A549 (cell line): ENCODE measurements around the gene NBEAL2. TPM values are rescaled to one million over a fixed set of nuclear protein-coding genes. Genes with fewer than 3 reads are reported as not detected.

Source experiments
- ATAC-seq, 2 experiments: fragments of 200-7000 bp in 1 of 2; fragments of >200 bp in 1 of 2; cut with Nextera tagmentation in 1 of 2; cut with Tn5 transposase in 1 of 2; 3 replicates each; pipeline versions ENCODE4 v1.8.0 to v1.9.1; 2018 to 2020; ENCODE audit warnings: mild to moderate bottlenecking in 1 of 2, moderate library complexity in 1 of 2
- CTCF ChIA-PET: fragments of 300-600 bp; sonication (Branson Sonifier 250); formaldehyde crosslinking; extraction: SDS; loops from one replicate; lab custom pipeline; 2021; ENCODE audit warnings: antibody characterized with exemption, inconsistent platforms; lab: Yijun Ruan, JAX
- POLR2A ChIA-PET: fragments of 350-600 bp; formaldehyde crosslinking; extraction: SDS; loops from one replicate; lab custom pipeline; 2021; ENCODE audit warnings: antibody characterized with exemption, inconsistent platforms; lab: Yijun Ruan, JAX
- DNase-seq, 2 experiments: peaks; one replicate each; pipeline versions ENCODE4 v3.0.0 to v3.0.0-alpha.2; 2011 to 2016; ENCODE audit warnings: low read depth in 1 of 2, low spot score in 1 of 2
- FAIRE-seq: peaks from 2 replicates; lab custom pipeline; 2011; peaks lifted over from hg19 to GRCh38; lab: Jason Lieb, UNC
- H3K27ac ChIP-seq, 2 experiments: fragments of >200 bp; sonication (Bioruptor Twin); formaldehyde crosslinking; 3 replicates each; pipeline ENCODE4 v1.5.1; 2016 to 2017
- H3K4me1 ChIP-seq: fragments of >200 bp; sonication (Bioruptor Twin); formaldehyde crosslinking; 3 replicates; pipeline ENCODE4 v1.6.1; 2016
- H3K4me2 ChIP-seq: fragments of >200 bp; sonication (Bioruptor Twin); formaldehyde crosslinking; 3 replicates; pipeline ENCODE4 v1.6.1; 2016
- H3K4me3 ChIP-seq: fragments of >200 bp; sonication (Bioruptor Twin); formaldehyde crosslinking; 3 replicates; pipeline ENCODE4 v1.5.1; 2016
- H3K9me3 ChIP-seq: fragments of >200 bp; sonication (Bioruptor Twin); formaldehyde crosslinking; 3 replicates; pipeline ENCODE4 v1.6.1; 2016
- FOSB ChIP-seq: fragments of 250-450 bp; sonication (Bioruptor Pico); IDR thresholded peaks from 2 replicates; pipeline ENCODE4 v1.5.0; 2020; ENCODE audit warnings: mild to moderate bottlenecking, moderate library complexity
- GATA3 ChIP-seq: IDR thresholded peaks from 2 replicates; pipeline ENCODE4 v1.6.1; 2012; ENCODE audit warnings: borderline replicate concordance
- HOXA7 ChIP-seq: fragments of 250-450 bp; sonication (Bioruptor Pico); IDR thresholded peaks from 2 replicates; pipeline ENCODE4 v1.5.0; 2020; ENCODE audit warnings: mild to moderate bottlenecking, moderate library complexity
- HOXB13 ChIP-seq: fragments of 250-450 bp; sonication (Bioruptor Pico); IDR thresholded peaks from 2 replicates; pipeline ENCODE4 v1.5.0; 2020; ENCODE audit warnings: low read depth, mild to moderate bottlenecking, moderate library complexity
- HOXB5 ChIP-seq: fragments of 250-450 bp; sonication (Bioruptor Pico); IDR thresholded peaks from 2 replicates; pipeline ENCODE4 v1.5.0; 2020; ENCODE audit warnings: mild to moderate bottlenecking, moderate library complexity
- JUNB ChIP-seq: fragments of >200 bp; sonication (Bioruptor Twin); formaldehyde crosslinking; IDR thresholded peaks from 2 replicates; pipeline ENCODE4 v1.6.1; 2016
- KDM5A ChIP-seq: fragments of 200-600 bp; sonication (generic); IDR thresholded peaks from 2 replicates; pipeline ENCODE4 v1.6.1; 2016; ENCODE audit warnings: antibody characterized with exemption, mild to moderate bottlenecking
- MAFK ChIP-seq: fragments of 450-650 bp; IDR thresholded peaks from 2 replicates; pipeline ENCODE4 v1.6.1; 2014; ENCODE audit not compliant: partially characterized antibody
- POLR2AphosphoS2 ChIP-seq: conservative IDR thresholded peaks from 2 replicates; pipeline ENCODE4 v1.6.1; 2012; ENCODE audit warnings: low read length, improper control_type of control experiment, inconsistent platforms
- RAD21 ChIP-seq, 2 experiments: fragments of >200 bp in 1 of 2; sonication (Bioruptor Twin) in 1 of 2; formaldehyde crosslinking in 1 of 2; IDR thresholded peaks in 1 of 2; conservative IDR thresholded peaks in 1 of 2; 2 replicates in 1 of 2; 3 replicates in 1 of 2; pipeline ENCODE4 v1.6.1; 2012 to 2018; ENCODE audit warnings: inconsistent platforms in 1 of 2
- RARB ChIP-seq: fragments of 250-450 bp; sonication (Bioruptor Pico); IDR thresholded peaks from 2 replicates; pipeline ENCODE4 v1.8.0; 2021; ENCODE audit warnings: mild to moderate bottlenecking, moderate library complexity
- RCOR1 ChIP-seq: fragments of 150-350 bp; IDR thresholded peaks from 2 replicates; pipeline ENCODE4 v1.6.1; 2014; ENCODE audit warnings: antibody characterized with exemption, low read length, low read depth
- RFX5 ChIP-seq: fragments of 450-650 bp; IDR thresholded peaks from 2 replicates; pipeline ENCODE4 v1.7.1; 2014; ENCODE audit warnings: antibody characterized with exemption, mild to moderate bottlenecking, moderate library complexity
- RNF2 ChIP-seq: fragments of 200-600 bp; sonication (generic); IDR thresholded peaks from 2 replicates; pipeline ENCODE4 v1.6.1; 2016; ENCODE audit warnings: low read depth, mild to moderate bottlenecking, antibody characterized with exemption, moderate library complexity, borderline replicate concordance
- ZC3H11A ChIP-seq: fragments of 450-650 bp; IDR thresholded peaks from 2 replicates; pipeline ENCODE4 v1.6.1; 2014; ENCODE audit warnings: antibody characterized with exemption, mild to moderate bottlenecking
- ZSCAN20 ChIP-seq: fragments of 250-450 bp; sonication (Bioruptor Pico); IDR thresholded peaks from 2 replicates; pipeline ENCODE4 v1.8.0; 2022; ENCODE audit warnings: mild to moderate bottlenecking, moderate library complexity
- WGBS: methylation state at CpG from one replicate; pipeline ENCODE4 v1.1.6; 2017; ENCODE audit errors: missing lambda C conversion rate; 5-methylcytosine and 5-hydroxymethylcytosine counted together
- polyA plus RNA-seq, 4 experiments: library from polyadenylated mRNA; depleted of rRNA in 3 of 4; stranded (reverse); fragments of >200 nt; fragmentation: RNase III in 1 of 4; extraction: RNeasy Plus Mini Kit Qiagen cat#74134 plus additional on column Dnase treatment in 1 of 4; gene quantifications; 2 replicates in 3 of 4; 3 replicates in 1 of 4; pipeline ENCODE4 v1.2.3, GENCODE V29; 2011 to 2017
- TF ChIP-seq, protein P1 (sequence below): fragments of >200 bp; sonication (Bioruptor Twin); formaldehyde crosslinking; IDR thresholded peaks from 3 replicates; pipeline ENCODE4 v1.5.1; 2016
- TF ChIP-seq, protein P2 (sequence below): IDR thresholded peaks from 2 replicates; pipeline ENCODE4 v1.6.1; 2012
- TF ChIP-seq, protein P3 (sequence below): IDR thresholded peaks from 2 replicates; pipeline ENCODE4 v1.6.1; 2012
- TF ChIP-seq, protein P4 (sequence below): fragments of 250-450 bp; sonication (Bioruptor Pico); IDR thresholded peaks from 2 replicates; pipeline ENCODE4 v1.5.0; 2021; ENCODE audit warnings: mild to moderate bottlenecking, moderate library complexity, borderline replicate concordance
- TF ChIP-seq, protein P5 (sequence below): fragments of 150-350 bp; IDR thresholded peaks from 2 replicates; pipeline ENCODE4 v1.6.1; 2014; ENCODE audit warnings: low read depth, mild to moderate bottlenecking, low read length
- TF ChIP-seq, protein P6 (sequence below): fragments of 450-650 bp; IDR thresholded peaks from 2 replicates; pipeline ENCODE4 v1.6.1; 2014; ENCODE audit warnings: antibody characterized with exemption
- TF ChIP-seq, protein P7 (sequence below): fragments of >200 bp; sonication (Bioruptor Twin); formaldehyde crosslinking; IDR thresholded peaks from 2 replicates; pipeline ENCODE4 v1.6.1; 2016

Gene NBEAL2
- polyA plus RNA-seq, 2 of the 4 experiments (the other 2 are of a cell fraction) = 9.6 to 47.3 TPM

DNA sequence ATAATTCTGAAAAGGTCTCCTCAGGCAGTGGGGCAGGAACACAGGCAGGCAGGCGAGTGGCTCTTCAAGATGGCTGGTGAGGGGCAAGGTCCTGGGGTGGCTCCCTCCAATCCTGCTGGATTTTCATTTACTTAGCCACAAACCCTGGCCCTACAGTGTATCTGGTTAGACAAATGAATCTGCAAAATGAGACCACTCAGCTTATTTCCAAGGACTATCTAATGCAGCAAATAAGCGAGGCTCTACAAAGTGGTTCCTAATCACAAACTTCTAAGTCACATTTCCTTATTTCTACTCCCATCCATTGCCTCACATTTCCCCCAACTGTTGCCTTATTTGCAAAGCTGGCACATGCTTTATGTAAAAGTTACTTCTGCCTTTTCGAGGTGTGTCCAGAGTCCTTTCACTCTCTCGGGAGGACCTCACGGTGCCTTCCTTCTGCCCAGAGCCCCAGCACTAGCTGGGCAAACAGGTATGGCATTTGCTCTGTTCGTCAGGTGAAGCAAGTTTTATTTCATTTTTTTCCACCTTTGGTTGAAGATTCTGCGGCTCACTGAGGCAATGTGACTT is 43.4 kb upstream of the NBEAL2 start:
- H3K4me1 ChIP-seq = peaks cover 77% of the 10 kb centered on the region
- H3K27ac ChIP-seq = peak overlapping the region; percentile 85 to 88
- no peak overlapping the region for H3K4me3 ChIP-seq
- ATAC-seq (no peak), FAIRE-seq (no peak), DNase-seq (no peak)
- ChIA-PET CTCF (interaction anchor here (0.8 to 5.3 kb wide), 14 partner anchors 12 to 85 kb away, joined by 3 to 62 read pairs (median 5); partner anchors contain the start of gene NBEAL2), POLR2A (interaction anchor here (0.8 to 2.3 kb wide), 4 partner anchors 12 to 43 kb away, joined by 4 to 33 read pairs (median 6); partner anchors contain the start of genes CCDC12 and NBEAL2)
- TF ChIP-seq, protein P1, sequence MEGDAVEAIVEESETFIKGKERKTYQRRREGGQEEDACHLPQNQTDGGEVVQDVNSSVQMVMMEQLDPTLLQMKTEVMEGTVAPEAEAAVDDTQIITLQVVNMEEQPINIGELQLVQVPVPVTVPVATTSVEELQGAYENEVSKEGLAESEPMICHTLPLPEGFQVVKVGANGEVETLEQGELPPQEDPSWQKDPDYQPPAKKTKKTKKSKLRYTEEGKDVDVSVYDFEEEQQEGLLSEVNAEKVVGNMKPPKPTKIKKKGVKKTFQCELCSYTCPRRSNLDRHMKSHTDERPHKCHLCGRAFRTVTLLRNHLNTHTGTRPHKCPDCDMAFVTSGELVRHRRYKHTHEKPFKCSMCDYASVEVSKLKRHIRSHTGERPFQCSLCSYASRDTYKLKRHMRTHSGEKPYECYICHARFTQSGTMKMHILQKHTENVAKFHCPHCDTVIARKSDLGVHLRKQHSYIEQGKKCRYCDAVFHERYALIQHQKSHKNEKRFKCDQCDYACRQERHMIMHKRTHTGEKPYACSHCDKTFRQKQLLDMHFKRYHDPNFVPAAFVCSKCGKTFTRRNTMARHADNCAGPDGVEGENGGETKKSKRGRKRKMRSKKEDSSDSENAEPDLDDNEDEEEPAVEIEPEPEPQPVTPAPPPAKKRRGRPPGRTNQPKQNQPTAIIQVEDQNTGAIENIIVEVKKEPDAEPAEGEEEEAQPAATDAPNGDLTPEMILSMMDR = no peak
- no peak for TF ChIP-seq RNF2
- TF ChIP-seq ZC3H11A = no peak
- no peak for TF ChIP-seq RARB (CRISPR knock-in tag)
- TF ChIP-seq HOXA7 (CRISPR knock-in tag) = no peak
- no peak for TF ChIP-seq KDM5A
- no peak for TF ChIP-seq RAD21 (conservative IDR thresholded peaks at IDR 0.05 in 1 of 2, IDR thresholded peaks at IDR 0.05 in 1 of 2)
- TF ChIP-seq RCOR1 = no peak
- TF ChIP-seq, protein P2, sequence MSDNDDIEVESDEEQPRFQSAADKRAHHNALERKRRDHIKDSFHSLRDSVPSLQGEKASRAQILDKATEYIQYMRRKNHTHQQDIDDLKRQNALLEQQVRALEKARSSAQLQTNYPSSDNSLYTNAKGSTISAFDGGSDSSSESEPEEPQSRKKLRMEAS = no peak
- TF ChIP-seq, protein P3, sequence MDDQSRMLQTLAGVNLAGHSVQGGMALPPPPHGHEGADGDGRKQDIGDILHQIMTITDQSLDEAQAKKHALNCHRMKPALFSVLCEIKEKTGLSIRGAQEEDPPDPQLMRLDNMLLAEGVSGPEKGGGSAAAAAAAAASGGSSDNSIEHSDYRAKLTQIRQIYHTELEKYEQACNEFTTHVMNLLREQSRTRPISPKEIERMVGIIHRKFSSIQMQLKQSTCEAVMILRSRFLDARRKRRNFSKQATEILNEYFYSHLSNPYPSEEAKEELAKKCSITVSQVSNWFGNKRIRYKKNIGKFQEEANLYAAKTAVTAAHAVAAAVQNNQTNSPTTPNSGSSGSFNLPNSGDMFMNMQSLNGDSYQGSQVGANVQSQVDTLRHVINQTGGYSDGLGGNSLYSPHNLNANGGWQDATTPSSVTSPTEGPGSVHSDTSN = no peak
- TF ChIP-seq JUNB = no peak
- TF ChIP-seq RFX5 = no peak
- TF ChIP-seq, protein P4, sequence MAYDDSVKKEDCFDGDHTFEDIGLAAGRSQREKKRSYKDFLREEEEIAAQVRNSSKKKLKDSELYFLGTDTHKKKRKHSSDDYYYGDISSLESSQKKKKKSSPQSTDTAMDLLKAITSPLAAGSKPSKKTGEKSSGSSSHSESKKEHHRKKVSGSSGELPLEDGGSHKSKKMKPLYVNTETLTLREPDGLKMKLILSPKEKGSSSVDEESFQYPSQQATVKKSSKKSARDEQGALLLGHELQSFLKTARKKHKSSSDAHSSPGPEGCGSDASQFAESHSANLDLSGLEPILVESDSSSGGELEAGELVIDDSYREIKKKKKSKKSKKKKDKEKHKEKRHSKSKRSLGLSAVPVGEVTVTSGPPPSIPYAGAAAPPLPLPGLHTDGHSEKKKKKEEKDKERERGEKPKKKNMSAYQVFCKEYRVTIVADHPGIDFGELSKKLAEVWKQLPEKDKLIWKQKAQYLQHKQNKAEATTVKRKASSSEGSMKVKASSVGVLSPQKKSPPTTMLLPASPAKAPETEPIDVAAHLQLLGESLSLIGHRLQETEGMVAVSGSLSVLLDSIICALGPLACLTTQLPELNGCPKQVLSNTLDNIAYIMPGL (CRISPR knock-in tag) = no peak
- TF ChIP-seq POLR2AphosphoS2 = no peak
- TF ChIP-seq HOXB5 (CRISPR knock-in tag) = no peak
- TF ChIP-seq, protein P5, sequence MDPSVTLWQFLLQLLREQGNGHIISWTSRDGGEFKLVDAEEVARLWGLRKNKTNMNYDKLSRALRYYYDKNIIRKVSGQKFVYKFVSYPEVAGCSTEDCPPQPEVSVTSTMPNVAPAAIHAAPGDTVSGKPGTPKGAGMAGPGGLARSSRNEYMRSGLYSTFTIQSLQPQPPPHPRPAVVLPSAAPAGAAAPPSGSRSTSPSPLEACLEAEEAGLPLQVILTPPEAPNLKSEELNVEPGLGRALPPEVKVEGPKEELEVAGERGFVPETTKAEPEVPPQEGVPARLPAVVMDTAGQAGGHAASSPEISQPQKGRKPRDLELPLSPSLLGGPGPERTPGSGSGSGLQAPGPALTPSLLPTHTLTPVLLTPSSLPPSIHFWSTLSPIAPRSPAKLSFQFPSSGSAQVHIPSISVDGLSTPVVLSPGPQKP = no peak
- H3K9me3 ChIP-seq = no peaks in the 10 kb centered on the region
- 80% methylated on average over 7 of the region's 7 CpGs for WGBS
- H3K4me2 ChIP-seq = peak overlapping the region; percentile 70

DNA sequence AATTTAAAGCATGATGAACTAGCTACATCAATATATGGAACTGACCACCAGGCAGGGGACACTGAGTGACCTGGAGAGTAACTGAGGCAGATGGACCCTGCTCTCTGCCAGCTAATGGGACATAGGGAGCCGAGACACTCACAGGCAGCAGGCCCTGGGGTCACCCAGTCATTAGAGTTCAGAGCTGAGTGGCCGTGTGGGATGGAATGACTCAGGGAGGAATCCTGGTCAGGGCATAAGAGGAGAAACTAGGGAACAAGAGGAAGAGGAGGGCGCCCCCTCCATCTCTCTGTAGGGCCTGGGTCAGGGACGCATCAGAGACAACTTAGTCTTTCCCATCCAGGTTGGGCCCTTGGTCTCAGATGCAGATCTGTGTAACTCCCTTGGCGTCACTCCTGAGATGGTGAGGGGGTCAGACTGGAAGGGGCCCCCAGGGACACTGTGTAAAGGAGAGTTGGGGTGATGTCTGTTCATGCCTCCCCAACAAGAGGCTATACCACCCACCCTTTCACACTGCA is 42.7 kb upstream of the NBEAL2 start:
- ChIA-PET CTCF (interaction anchor here (1.6 to 5.3 kb wide), 3 partner anchors 12 to 58 kb away, joined by 5 to 62 read pairs (median 27); no protein-coding TSS in a partner anchor), POLR2A (interaction anchor here (2.0 to 2.3 kb wide), 2 partner anchors 12 to 39 kb away, joined by 8 to 33 read pairs; partner anchors contain the start of gene CCDC12)
- no peak for FAIRE-seq
- H3K4me2 ChIP-seq = no peak overlapping the region; the same call in 2 of the 3 replicates
- H3K27ac ChIP-seq = peak overlapping the region; percentile 85 to 88
- peaks cover 75% of the 10 kb centered on the region for H3K4me1 ChIP-seq
- no peak for ATAC-seq
- H3K9me3 ChIP-seq = no peaks in the 10 kb centered on the region
- DNase-seq = no peak
- 80% methylated on average over 4 of the region's 5 CpGs for WGBS
- H3K4me3 ChIP-seq = no peak overlapping the region
- TF ChIP-seq, protein P6, sequence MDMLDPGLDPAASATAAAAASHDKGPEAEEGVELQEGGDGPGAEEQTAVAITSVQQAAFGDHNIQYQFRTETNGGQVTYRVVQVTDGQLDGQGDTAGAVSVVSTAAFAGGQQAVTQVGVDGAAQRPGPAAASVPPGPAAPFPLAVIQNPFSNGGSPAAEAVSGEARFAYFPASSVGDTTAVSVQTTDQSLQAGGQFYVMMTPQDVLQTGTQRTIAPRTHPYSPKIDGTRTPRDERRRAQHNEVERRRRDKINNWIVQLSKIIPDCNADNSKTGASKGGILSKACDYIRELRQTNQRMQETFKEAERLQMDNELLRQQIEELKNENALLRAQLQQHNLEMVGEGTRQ = no peak
- TF ChIP-seq JUNB = no peak
- TF ChIP-seq RFX5 = no peak
- no peak for TF ChIP-seq FOSB (CRISPR knock-in tag)
- no peak for TF ChIP-seq MAFK
- TF ChIP-seq, protein P3 = no peak
- TF ChIP-seq, protein P7, sequence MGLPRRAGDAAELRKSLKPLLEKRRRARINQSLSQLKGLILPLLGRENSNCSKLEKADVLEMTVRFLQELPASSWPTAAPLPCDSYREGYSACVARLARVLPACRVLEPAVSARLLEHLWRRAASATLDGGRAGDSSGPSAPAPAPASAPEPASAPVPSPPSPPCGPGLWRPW = no peak
- no peak for TF ChIP-seq HOXB13 (CRISPR knock-in tag)
- TF ChIP-seq ZSCAN20 (CRISPR knock-in tag) = no peak
- TF ChIP-seq GATA3 = no peak
- TF ChIP-seq, protein P1 = no peak
- TF ChIP-seq RARB (CRISPR knock-in tag) = no peak
